Mucosa of gallbladder (tissue), 1 donor: ENCODE results near the gene PCP4. TPM values are rescaled to one million over a fixed set of nuclear protein-coding genes. Genes with fewer than 3 reads are reported as not detected.
"Not testable (repeated sequence)": the region's sequence is repeated elsewhere in the genome, so short reads cannot be mapped to it uniquely, and the experiment has no call there.

Experiments
- DNase-seq: peaks from one replicate; pipeline ENCODE4 v3.0.0-alpha.2; 2020; ENCODE audit warnings: low spot score
- total RNA-seq: library from RNA; stranded (reverse); gene quantifications from one replicate; pipeline ENCODE4 v1.2.1, GENCODE V29; 2021
- donor health status: DM: no; HTN: no; CAD: no.

PCP4 gene
- total RNA-seq, 1 donor from 2014 or later, result 3.7 TPM

GRCh38 chr21:39863111-39863510 lies 4.1 kb upstream of the PCP4 start:
- DNase-seq, result peak; percentile 82

GRCh38 chr21:39866093-39866492 lies 1.1 kb upstream of the PCP4 start:
- no peak for DNase-seq

GRCh38 chr21:39869141-39869818 lies 2.0 kb downstream of the PCP4 start:
- no peak for DNase-seq

GRCh38 chr21:39873687-39874086 lies 6.4 kb downstream of the PCP4 start:
- no peak for DNase-seq

- no peak for DNase-seq
These were observed 7.0 kb downstream of the PCP4 start for GRCh38 chr21:39874206-39874605.

- no peak for DNase-seq
These were observed 7.5 kb downstream of the PCP4 start for GRCh38 chr21:39874759-39875158.

- DNase-seq, result no peak
These were observed 14.4 kb downstream of the PCP4 start for GRCh38 chr21:39881661-39882060.

GRCh38 chr21:39882151-39882838 lies 15.1 kb downstream of the PCP4 start:
- no peak for DNase-seq

GRCh38 chr21:39882839-39883195 lies 15.6 kb downstream of the PCP4 start:
- DNase-seq, result no peak

- DNase-seq, result peak; percentile 11
These were observed 18.0 kb downstream of the PCP4 start for GRCh38 chr21:39885119-39885848.

- DNase-seq, result no peak
These were observed 21.6 kb downstream of the PCP4 start for GRCh38 chr21:39888848-39889247.

- no peak for DNase-seq
These were observed 23.9 kb downstream of the PCP4 start for GRCh38 chr21:39891111-39891510.

- DNase-seq, result not testable (repeated sequence)
These were observed 24.6 kb downstream of the PCP4 start for GRCh38 chr21:39891863-39892262.

GRCh38 chr21:39900491-39900890 lies 33.3 kb downstream of the PCP4 start:
- DNase-seq, result no peak

GRCh38 chr21:39900911-39901310 lies 33.7 kb downstream of the PCP4 start:
- no peak for DNase-seq

GRCh38 chr21:39902986-39903385 lies 35.7 kb downstream of the PCP4 start:
- DNase-seq, result no peak

GRCh38 chr21:39904457-39904856 lies 37.2 kb downstream of the PCP4 start:
- no peak for DNase-seq

- DNase-seq, result no peak
These were observed 41.2 kb downstream of the PCP4 start for GRCh38 chr21:39908265-39908923.

- no peak for DNase-seq
These were observed 44.3 kb downstream of the PCP4 start for GRCh38 chr21:39911286-39912199.

GRCh38 chr21:39913706-39914305 lies 46.6 kb downstream of the PCP4 start:
- DNase-seq, result no peak

GRCh38 chr21:39915881-39916280 lies 48.6 kb downstream of the PCP4 start:
- DNase-seq, result no peak
